Mammary epithelial cell (primary cell): Measurements from ENCODE around the gene DSCAML1.

Source experiments
- CTCF ChIP-seq, 2 donors: IDR thresholded peaks in 1 of 2; conservative IDR thresholded peaks in 1 of 2; 2 replicates each; pipeline ENCODE4 v1.5.1; 2011 to 2012; ENCODE audit warnings: inconsistent platforms in 2 of 2, low read length in 2 of 2, mild to moderate bottlenecking in 2 of 2, control low read depth in 1 of 2, low read depth in 1 of 2; ENCODE audit not compliant: insufficient read depth in 1 of 2; ENCODE audit errors: extremely low read depth in 1 of 2
- EZH2 ChIP-seq: IDR thresholded peaks from 2 replicates; pipeline ENCODE4 v1.6.1; 2012; ENCODE audit warnings: low read length, inconsistent platforms, borderline replicate concordance

- TF ChIP-seq CTCF (conservative IDR thresholded peaks at IDR 0.05 in 1 of 2, IDR thresholded peaks at IDR 0.05 in 1 of 2; ENCODE audit: extremely low read depth in 1 of 2, insufficient read depth in 1 of 2, low read depth in 1 of 2, low read length in 2 of 2): no peak
- no peak for TF ChIP-seq EZH2
Observed at GRCh38 chr11:117523680-117524079, 273.3 kb downstream of the DSCAML1 start.
